Measurements from ENCODE around the gene STAB1.

DNA sequence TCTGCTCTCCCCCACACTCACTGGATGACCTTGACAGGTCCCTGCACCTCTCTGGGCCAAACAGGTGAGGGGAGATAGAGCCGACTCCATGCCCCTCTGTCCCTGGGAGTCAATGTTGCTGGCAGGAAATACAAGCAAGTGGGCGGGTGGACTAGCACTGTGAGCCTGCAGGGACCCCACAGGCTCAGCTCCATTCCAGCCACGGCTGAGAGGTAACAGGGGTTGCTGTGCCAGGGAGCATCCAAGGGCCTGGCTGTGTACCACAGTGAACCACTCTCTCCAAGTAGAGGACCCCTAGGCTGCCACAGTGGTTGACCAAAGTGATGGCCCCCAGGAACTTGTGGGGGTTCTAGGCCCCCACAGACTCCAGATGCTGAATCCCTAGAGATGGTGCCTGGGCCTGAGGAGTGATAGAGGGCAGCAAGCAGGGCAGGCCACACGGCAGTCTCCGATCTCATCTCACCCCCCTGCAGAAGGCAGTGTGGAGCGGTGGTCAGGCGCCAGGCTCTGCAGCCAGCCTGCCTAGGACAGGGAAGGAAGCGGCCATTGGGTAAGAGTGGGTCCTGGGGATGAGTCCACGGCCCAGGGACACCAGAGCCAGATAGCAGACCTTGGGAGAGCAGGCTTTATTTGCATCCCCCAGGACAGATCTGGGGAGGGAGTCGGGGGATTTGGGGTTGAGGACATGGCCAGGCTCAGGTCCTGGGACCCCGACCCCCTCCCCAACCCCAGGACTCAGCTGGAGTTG is 44.5 kb upstream of the STAB1 start:
- no peak for TF ChIP-seq EZH2 (IDR thresholded peaks at IDR 0.05; ENCODE audit: borderline replicate concordance, low read depth, low read length, severe bottlenecking)
- TF ChIP-seq, protein P1, sequence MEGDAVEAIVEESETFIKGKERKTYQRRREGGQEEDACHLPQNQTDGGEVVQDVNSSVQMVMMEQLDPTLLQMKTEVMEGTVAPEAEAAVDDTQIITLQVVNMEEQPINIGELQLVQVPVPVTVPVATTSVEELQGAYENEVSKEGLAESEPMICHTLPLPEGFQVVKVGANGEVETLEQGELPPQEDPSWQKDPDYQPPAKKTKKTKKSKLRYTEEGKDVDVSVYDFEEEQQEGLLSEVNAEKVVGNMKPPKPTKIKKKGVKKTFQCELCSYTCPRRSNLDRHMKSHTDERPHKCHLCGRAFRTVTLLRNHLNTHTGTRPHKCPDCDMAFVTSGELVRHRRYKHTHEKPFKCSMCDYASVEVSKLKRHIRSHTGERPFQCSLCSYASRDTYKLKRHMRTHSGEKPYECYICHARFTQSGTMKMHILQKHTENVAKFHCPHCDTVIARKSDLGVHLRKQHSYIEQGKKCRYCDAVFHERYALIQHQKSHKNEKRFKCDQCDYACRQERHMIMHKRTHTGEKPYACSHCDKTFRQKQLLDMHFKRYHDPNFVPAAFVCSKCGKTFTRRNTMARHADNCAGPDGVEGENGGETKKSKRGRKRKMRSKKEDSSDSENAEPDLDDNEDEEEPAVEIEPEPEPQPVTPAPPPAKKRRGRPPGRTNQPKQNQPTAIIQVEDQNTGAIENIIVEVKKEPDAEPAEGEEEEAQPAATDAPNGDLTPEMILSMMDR (IDR thresholded peaks at IDR 0.05; ENCODE audit: borderline replicate concordance, extremely low read depth, low read length, poor library complexity, severe bottlenecking), result no peak
